HEK293 (cell line): ENCODE measurements around the gene CASQ2.
"Not testable (repeated sequence)": the region's sequence is repeated elsewhere in the genome, so short reads cannot be mapped to it uniquely, and the experiment has no call there.

Experiments
- CTCF ChIA-PET: fragments of 350-600 bp; formaldehyde crosslinking; extraction: SDS; loops from one replicate; lab custom pipeline; 2021; ENCODE audit warnings: antibody characterized with exemption; lab: Yijun Ruan, JAX
- POLR2A ChIA-PET: fragments of 300-600 bp; formaldehyde crosslinking; extraction: SDS; loops from one replicate; lab custom pipeline; 2020; ENCODE audit warnings: antibody characterized with exemption, inconsistent platforms; lab: Yijun Ruan, JAX
- H3K27ac ChIP-seq: fragments of 200-500 bp; sonication (Bioruptor generic); 2 replicates; pipeline ENCODE4 v1.5.1; 2014; ENCODE audit warnings: low read depth, low read length, control low read depth, inconsistent platforms; ENCODE audit errors: extremely low read depth
- H3K36me3 ChIP-seq, 2 experiments: fragments of 200-500 bp in 1 of 2; sonication (Bioruptor generic) in 1 of 2; 1 replicate in 1 of 2; 2 replicates in 1 of 2; pipeline ENCODE4 v1.5.1; 2014 to 2017; ENCODE audit warnings: inconsistent platforms in 2 of 2, low read length in 2 of 2; ENCODE audit not compliant: control insufficient read depth in 2 of 2, insufficient read depth in 1 of 2
- H3K4me1 ChIP-seq: fragments of 200-500 bp; sonication (Bioruptor generic); 2 replicates; pipeline ENCODE4 v1.5.1; 2014; ENCODE audit warnings: mild to moderate bottlenecking, low read length, inconsistent platforms; ENCODE audit not compliant: control insufficient read depth, insufficient read depth
- H3K4me3 ChIP-seq: 2 replicates; pipeline ENCODE4 v1.5.1; 2011; ENCODE audit warnings: low read depth, mild to moderate bottlenecking, control low read depth, low read length, moderate library complexity
- H3K9me3 ChIP-seq: fragments of 200-500 bp; sonication (Bioruptor generic); 2 replicates; pipeline ENCODE4 v1.5.1; 2014; ENCODE audit warnings: low read depth, low read length, inconsistent platforms; ENCODE audit not compliant: control insufficient read depth, insufficient read depth
- BCL11A ChIP-seq: fragments of 450-650 bp; formaldehyde crosslinking; IDR thresholded peaks from 2 replicates; pipeline ENCODE4 v1.5.1; 2016; ENCODE audit warnings: low read depth, missing biosample characterization, missing genetic modification characterization
- BCL11B ChIP-seq: fragments of 450-650 bp; formaldehyde crosslinking; IDR thresholded peaks from 2 replicates; pipeline ENCODE4 v1.5.1; 2016; ENCODE audit warnings: low read depth, missing biosample characterization, missing genetic modification characterization
- GLIS2 ChIP-seq: fragments of 450-650 bp; formaldehyde crosslinking; IDR thresholded peaks from 2 replicates; pipeline ENCODE4 v1.5.1; 2016; ENCODE audit warnings: missing biosample characterization, missing genetic modification characterization
- KLF10 ChIP-seq: fragments of 450-650 bp; IDR thresholded peaks from 2 replicates; pipeline ENCODE4 v1.5.1; 2018; ENCODE audit warnings: missing biosample characterization, mild to moderate bottlenecking, missing genetic modification characterization
- MZF1 ChIP-seq: fragments of 450-650 bp; formaldehyde crosslinking; IDR thresholded peaks from 2 replicates; pipeline ENCODE4 v1.5.1; 2017; ENCODE audit warnings: missing biosample characterization, missing genetic modification characterization, borderline replicate concordance
- PBX3 ChIP-seq: sonication (generic); formaldehyde crosslinking; IDR thresholded peaks from 2 replicates; pipeline ENCODE4 v1.8.1; 2022; ENCODE audit warnings: mild to moderate bottlenecking, moderate library complexity, missing genetic modification reagents
- TCF7L2 ChIP-seq: IDR thresholded peaks from 2 replicates; pipeline ENCODE4 v1.6.1; 2011; ENCODE audit warnings: low read depth, mild to moderate bottlenecking, inconsistent platforms, low read length, moderate library complexity, borderline replicate concordance
- ZBTB17 ChIP-seq: fragments of 450-650 bp; formaldehyde crosslinking; IDR thresholded peaks from 2 replicates; pipeline ENCODE4 v1.5.1; 2016; ENCODE audit warnings: missing biosample characterization, missing genetic modification characterization
- ZBTB21 ChIP-seq: fragments of 450-650 bp; formaldehyde crosslinking; IDR thresholded peaks from 2 replicates; pipeline ENCODE4 v1.5.1; 2017; ENCODE audit warnings: missing biosample characterization, missing genetic modification characterization
- ZBTB7A ChIP-seq: fragments of 450-650 bp; formaldehyde crosslinking; IDR thresholded peaks from 2 replicates; pipeline ENCODE4 v1.5.1; 2016; ENCODE audit warnings: low read depth, missing biosample characterization, missing genetic modification characterization
- ZNF10 ChIP-seq: fragments of 450-650 bp; formaldehyde crosslinking; IDR thresholded peaks from 2 replicates; pipeline ENCODE4 v1.5.1; 2017; ENCODE audit warnings: missing biosample characterization, missing genetic modification characterization
- ZNF121 ChIP-seq: fragments of 450-650 bp; formaldehyde crosslinking; IDR thresholded peaks from 2 replicates; pipeline ENCODE4 v1.5.1; 2016; ENCODE audit warnings: missing biosample characterization, missing genetic modification characterization
- ZNF146 ChIP-seq: fragments of 450-650 bp; formaldehyde crosslinking; IDR thresholded peaks from 2 replicates; pipeline ENCODE4 v1.5.1; 2016; ENCODE audit warnings: missing biosample characterization, missing genetic modification characterization
- ZNF600 ChIP-seq: fragments of 450-650 bp; formaldehyde crosslinking; IDR thresholded peaks from 2 replicates; pipeline ENCODE4 v1.5.1; 2016; ENCODE audit warnings: missing biosample characterization, missing genetic modification characterization
- ZNF776 ChIP-seq: fragments of 450-650 bp; formaldehyde crosslinking; IDR thresholded peaks from 2 replicates; pipeline ENCODE4 v1.5.0; 2017; ENCODE audit warnings: missing biosample characterization, missing genetic modification characterization, borderline replicate concordance

Gene CASQ2

GRCh38 chr1:115781851-115782250 lies 13.3 kb upstream of the CASQ2 start:
- CTCF ChIA-PET = interaction anchor here (0.8 to 2.4 kb wide), 4 partner anchors 10 to 199 kb away, joined by 3 to 11 read pairs (median 6); no protein-coding TSS in a partner anchor
- Histone ChIP-seq H3K9me3 (no peaks in the 10 kb centered on the region), H3K4me1 (no peaks in the 10 kb centered on the region), H3K4me3 (no peak overlapping the region), H3K27ac (no peak overlapping the region), H3K36me3 (no peaks in the 10 kb centered on the region)
- TF ChIP-seq BCL11B (tag by site-specific recombination) (no peak), BCL11A (tag by site-specific recombination) (no peak), PBX3 (CRISPR knock-in tag) (no peak), ZNF10 (tag by site-specific recombination) (no peak), KLF10 (tag by site-specific recombination) (no peak), ZNF776 (tag by site-specific recombination) (no peak), MZF1 (tag by site-specific recombination) (no peak), TCF7L2 (no peak), ZBTB7A (tag by site-specific recombination) (no peak), GLIS2 (tag by site-specific recombination) (no peak), ZBTB21 (tag by site-specific recombination) (no peak), ZBTB17 (tag by site-specific recombination) (no peak), ZNF121 (tag by site-specific recombination) (no peak)
- POLR2A ChIA-PET = interaction anchor here (0.6 kb wide), 1 partner anchor 9 kb away, joined by 6 read pairs; no protein-coding TSS in a partner anchor

- no peak for TF ChIP-seq ZNF600 (tag by site-specific recombination)
- TF ChIP-seq, all 188 proteins: peak for 0
- no peaks in the 10 kb centered on the region for H3K36me3 ChIP-seq
- CTCF ChIA-PET = interaction anchor here (1.3 to 2.4 kb wide), 3 partner anchors 9 to 200 kb away, joined by 5 to 11 read pairs (median 8); no protein-coding TSS in a partner anchor
- no peak overlapping the region for H3K4me3 ChIP-seq
- H3K4me1 ChIP-seq = no peaks in the 10 kb centered on the region
- no peaks in the 10 kb centered on the region for H3K9me3 ChIP-seq
- POLR2A ChIA-PET = interaction anchor here (0.6 kb wide), 1 partner anchor 9 kb away, joined by 6 read pairs; no protein-coding TSS in a partner anchor
- H3K27ac ChIP-seq = no peak overlapping the region
These were observed 12.8 kb upstream of the CASQ2 start for GRCh38 chr1:115781343-115781742.

DNA sequence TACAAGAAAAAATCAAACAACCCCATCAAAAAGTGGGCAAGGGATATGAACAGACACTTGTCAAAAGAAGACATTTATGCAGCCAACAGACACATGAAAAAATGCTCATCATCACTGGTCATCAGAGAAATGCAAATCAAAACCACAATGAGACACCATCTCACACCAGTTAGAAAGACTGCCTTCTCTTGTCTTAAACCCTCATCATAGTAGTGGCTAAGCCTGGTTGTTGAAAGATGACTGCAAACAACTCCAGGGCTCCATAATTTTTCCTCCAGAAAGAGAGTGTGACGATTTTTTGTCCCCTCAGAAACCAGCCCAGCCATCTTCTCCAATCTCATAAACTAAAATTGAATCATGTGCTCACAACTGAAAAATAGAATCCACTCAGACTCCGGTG lies 12.1 kb upstream of the CASQ2 start:
- H3K36me3 ChIP-seq, H3K4me1 ChIP-seq, H3K27ac ChIP-seq, H3K9me3 ChIP-seq, CTCF ChIA-PET, POLR2A ChIA-PET, H3K4me3 ChIP-seq: not testable (repeated sequence)

DNA sequence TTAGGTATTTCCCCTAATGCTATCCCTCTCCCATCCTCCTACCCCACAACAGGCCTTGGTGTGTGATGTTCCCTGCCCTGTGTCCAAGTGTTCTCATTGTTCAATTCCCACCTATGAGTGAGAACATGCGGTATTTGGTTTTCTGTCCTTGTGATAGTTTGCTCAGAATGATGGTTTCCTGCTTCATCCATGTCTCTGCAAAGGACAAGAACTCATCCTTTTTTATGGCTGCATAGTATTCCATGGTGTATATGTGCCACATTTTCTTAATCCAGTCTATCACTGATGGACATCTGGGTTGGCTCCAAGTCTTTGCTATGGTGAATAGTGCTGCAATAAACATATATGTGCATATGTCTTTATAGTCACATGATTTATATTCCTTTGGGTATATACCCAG lies 10.6 kb upstream of the CASQ2 start:
- POLR2A ChIA-PET = interaction anchor here (0.6 kb wide), 1 partner anchor 24 kb away, joined by 3 read pairs; no protein-coding TSS in a partner anchor
- not testable (repeated sequence) for H3K4me1 ChIP-seq, H3K36me3 ChIP-seq, H3K9me3 ChIP-seq, H3K4me3 ChIP-seq
- peak; percentile 57; the same call in 1 of the 2 replicates for TF ChIP-seq ZNF146
- TF ChIP-seq, all 188 proteins: peak for 1; not testable (repeated sequence) for 187
- H3K27ac ChIP-seq, CTCF ChIA-PET: not testable (repeated sequence)
